KMS-11 (cell line): Measurements from ENCODE around the gene ZNF513.

Experiments
- H2AFZ ChIP-seq: fragments of 200-600 bp; sonication (generic); 2 replicates; pipeline ENCODE4 v1.6.1; 2016; ENCODE audit warnings: antibody characterized with exemption, mixed run types, low read depth
- H3K27ac ChIP-seq: fragments of 200-600 bp; sonication (generic); 2 replicates; pipeline ENCODE4 v1.6.1; 2016; ENCODE audit warnings: mild to moderate bottlenecking, mixed run types
- H3K27me3 ChIP-seq: fragments of 200-600 bp; sonication (generic); 2 replicates; pipeline ENCODE4 v1.6.1; 2017; ENCODE audit warnings: mild to moderate bottlenecking, low read depth, mixed run types, moderate library complexity; ENCODE audit not compliant: insufficient read depth
- H3K36me3 ChIP-seq: fragments of 200-600 bp; sonication (generic); 2 replicates; pipeline ENCODE4 v1.6.1; 2017; ENCODE audit warnings: mild to moderate bottlenecking, mixed run types; ENCODE audit not compliant: insufficient read depth
- H3K4me1 ChIP-seq: fragments of 200-600 bp; sonication (generic); 2 replicates; pipeline ENCODE4 v1.6.1; 2016; ENCODE audit warnings: mild to moderate bottlenecking, low read depth, mixed run types; ENCODE audit not compliant: poor library complexity, severe bottlenecking
- H3K4me2 ChIP-seq: fragments of 200-600 bp; sonication (generic); 2 replicates; pipeline ENCODE4 v1.7.0; 2016; ENCODE audit warnings: mild to moderate bottlenecking, mixed run types
- H3K4me3 ChIP-seq: fragments of 200-600 bp; sonication (generic); IDR thresholded peaks from 2 replicates; pipeline ENCODE4 v1.6.1; 2017; ENCODE audit warnings: low read depth, low read length, mixed read lengths; ENCODE audit not compliant: insufficient read depth
- H3K79me2 ChIP-seq: fragments of 200-600 bp; sonication (generic); 2 replicates; pipeline ENCODE4 v1.6.1; 2016; ENCODE audit warnings: low read depth, mixed run types; ENCODE audit not compliant: insufficient read depth
- H3K9ac ChIP-seq: fragments of 200-600 bp; sonication (generic); 2 replicates; pipeline ENCODE4 v1.6.1; 2016; ENCODE audit warnings: mild to moderate bottlenecking, mixed run types
- H4K20me1 ChIP-seq: fragments of 200-600 bp; sonication (generic); 2 replicates; pipeline ENCODE4 v1.6.1; 2016; ENCODE audit warnings: mild to moderate bottlenecking, mixed run types; ENCODE audit not compliant: insufficient read depth
- TF ChIP-seq, protein P1 (sequence below): fragments of 200-600 bp; sonication (generic); conservative IDR thresholded peaks from 2 replicates; pipeline ENCODE4 v1.6.1; 2017; ENCODE audit warnings: low read depth, mild to moderate bottlenecking, antibody characterized with exemption, low read length, moderate library complexity, mixed read lengths

Gene ZNF513, protein sequence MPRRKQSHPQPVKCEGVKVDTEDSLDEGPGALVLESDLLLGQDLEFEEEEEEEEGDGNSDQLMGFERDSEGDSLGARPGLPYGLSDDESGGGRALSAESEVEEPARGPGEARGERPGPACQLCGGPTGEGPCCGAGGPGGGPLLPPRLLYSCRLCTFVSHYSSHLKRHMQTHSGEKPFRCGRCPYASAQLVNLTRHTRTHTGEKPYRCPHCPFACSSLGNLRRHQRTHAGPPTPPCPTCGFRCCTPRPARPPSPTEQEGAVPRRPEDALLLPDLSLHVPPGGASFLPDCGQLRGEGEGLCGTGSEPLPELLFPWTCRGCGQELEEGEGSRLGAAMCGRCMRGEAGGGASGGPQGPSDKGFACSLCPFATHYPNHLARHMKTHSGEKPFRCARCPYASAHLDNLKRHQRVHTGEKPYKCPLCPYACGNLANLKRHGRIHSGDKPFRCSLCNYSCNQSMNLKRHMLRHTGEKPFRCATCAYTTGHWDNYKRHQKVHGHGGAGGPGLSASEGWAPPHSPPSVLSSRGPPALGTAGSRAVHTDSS

DNA sequence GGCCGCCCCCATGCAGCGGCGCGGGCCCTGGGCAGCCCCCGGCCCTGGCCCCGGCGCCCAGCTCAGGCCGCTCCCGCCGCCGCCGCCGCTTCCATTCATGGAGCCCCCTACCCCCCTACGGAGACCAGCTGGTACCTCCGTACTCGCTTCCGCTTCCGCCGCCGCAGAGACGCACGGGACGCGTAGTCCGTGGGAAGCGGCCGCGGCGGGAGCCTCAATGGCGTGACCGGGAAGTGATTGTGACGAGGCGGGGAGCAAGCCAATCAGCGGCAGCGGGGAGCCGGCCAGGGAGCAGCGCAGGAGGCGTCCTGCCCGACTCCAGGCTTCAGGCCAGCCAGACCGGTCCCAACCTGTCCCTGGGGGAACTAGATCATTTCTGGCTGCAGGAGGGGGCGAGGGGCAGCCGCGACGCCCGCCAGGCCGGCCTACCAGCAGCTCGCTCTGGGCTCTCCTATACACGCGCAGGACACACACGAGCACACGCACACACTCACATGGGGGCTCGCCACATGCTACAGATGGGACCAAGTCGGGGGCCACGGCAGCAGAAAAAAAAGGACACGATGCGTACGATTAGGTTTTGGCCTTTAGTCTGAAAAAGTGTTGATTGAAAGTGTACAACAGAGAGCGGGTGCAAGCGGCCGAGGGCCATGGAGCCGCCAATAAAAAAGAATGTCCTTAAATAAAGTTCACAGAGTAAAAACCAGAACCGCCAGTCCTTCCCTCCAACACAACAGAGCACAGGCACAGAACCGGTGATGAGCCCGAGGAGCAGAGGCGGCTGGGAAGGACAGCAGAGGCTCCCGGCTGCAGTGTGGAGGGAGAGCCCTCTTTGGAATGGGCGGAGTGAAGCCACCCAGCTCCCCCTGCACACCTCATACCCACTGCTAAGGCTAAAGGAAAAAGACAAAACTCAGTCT lies at the start of gene ZNF513:
ZNF513 (minus strand) TSS at position 109 of the 920 bp plus-strand sequence. CDS start 208 bp downstream, outside the sequence.
- no peak within 1 kb of the TSS; the same call in 1 of the 2 replicates for H3K9ac ChIP-seq
- H3K36me3 ChIP-seq, result peaks cover 16% of the 10 kb centered on the region; the same call in 1 of the 2 replicates
- no peak within 1 kb of the TSS for H3K4me3 ChIP-seq
- H3K79me2 ChIP-seq, result 0 out of 2 replicates have a peak, but pooled peaks cover 5% of the 10 kb centered on the region
- H3K27ac ChIP-seq, result no peak within 1 kb of the TSS; the same call in 1 of the 2 replicates
- H3K4me1 ChIP-seq, result no peaks in the 10 kb centered on the region
- H2AFZ ChIP-seq, result no peak within 1 kb of the TSS
- TF ChIP-seq, protein P1, sequence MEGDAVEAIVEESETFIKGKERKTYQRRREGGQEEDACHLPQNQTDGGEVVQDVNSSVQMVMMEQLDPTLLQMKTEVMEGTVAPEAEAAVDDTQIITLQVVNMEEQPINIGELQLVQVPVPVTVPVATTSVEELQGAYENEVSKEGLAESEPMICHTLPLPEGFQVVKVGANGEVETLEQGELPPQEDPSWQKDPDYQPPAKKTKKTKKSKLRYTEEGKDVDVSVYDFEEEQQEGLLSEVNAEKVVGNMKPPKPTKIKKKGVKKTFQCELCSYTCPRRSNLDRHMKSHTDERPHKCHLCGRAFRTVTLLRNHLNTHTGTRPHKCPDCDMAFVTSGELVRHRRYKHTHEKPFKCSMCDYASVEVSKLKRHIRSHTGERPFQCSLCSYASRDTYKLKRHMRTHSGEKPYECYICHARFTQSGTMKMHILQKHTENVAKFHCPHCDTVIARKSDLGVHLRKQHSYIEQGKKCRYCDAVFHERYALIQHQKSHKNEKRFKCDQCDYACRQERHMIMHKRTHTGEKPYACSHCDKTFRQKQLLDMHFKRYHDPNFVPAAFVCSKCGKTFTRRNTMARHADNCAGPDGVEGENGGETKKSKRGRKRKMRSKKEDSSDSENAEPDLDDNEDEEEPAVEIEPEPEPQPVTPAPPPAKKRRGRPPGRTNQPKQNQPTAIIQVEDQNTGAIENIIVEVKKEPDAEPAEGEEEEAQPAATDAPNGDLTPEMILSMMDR, result no peak
- H4K20me1 ChIP-seq, result no peaks in the 10 kb centered on the region
- H3K27me3 ChIP-seq, result no peaks in the 10 kb centered on the region
- peak within 1 kb of the TSS; percentile 31 for H3K4me2 ChIP-seq

DNA sequence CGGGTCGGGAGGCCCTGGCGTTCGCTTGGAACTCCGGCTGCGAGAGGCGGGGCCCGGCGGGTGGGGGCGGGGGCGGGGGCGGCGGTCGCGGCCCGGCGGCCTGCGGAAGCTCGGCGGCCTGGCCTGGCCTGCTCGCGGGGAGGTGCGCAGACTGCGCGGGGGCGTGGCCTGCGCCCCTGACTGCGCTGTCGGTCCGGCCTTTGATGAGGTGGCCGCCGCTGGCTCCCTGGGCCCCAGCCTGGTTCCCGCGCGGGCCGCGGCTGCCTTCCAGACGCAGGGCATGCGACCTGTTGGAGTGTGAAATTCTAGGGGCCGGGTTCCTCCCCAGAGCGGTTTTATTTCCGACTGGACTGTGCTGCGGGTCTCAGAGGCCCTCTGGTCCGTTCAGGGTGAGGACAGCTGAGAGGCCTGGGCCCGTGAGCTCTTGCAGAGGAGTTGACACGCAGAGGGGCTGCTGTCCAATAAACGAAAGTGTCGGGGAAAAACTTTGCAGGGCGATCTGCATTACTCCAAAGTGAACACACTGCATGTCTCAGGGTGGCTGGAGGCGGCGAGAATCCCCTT lies 48.5 kb upstream of the ZNF513 start:
- TF ChIP-seq, protein P1, result no peak
- peak overlapping the region; percentile 91 for H3K4me2 ChIP-seq
- no peaks in the 10 kb centered on the region for H4K20me1 ChIP-seq
- H2AFZ ChIP-seq, result peak overlapping the region; percentile 87; the same call in 1 of the 2 replicates
- H3K27ac ChIP-seq, result peak overlapping the region; percentile 74
- peak overlapping the region; percentile 78; the same call in 1 of the 2 replicates for H3K9ac ChIP-seq
- no peaks in the 10 kb centered on the region for H3K27me3 ChIP-seq
- H3K36me3 ChIP-seq, result no peaks in the 10 kb centered on the region
- peak overlapping the region; percentile 38 for H3K4me3 ChIP-seq
- H3K4me1 ChIP-seq, result peaks cover 29% of the 10 kb centered on the region
- peaks cover 30% of the 10 kb centered on the region for H3K79me2 ChIP-seq

DNA sequence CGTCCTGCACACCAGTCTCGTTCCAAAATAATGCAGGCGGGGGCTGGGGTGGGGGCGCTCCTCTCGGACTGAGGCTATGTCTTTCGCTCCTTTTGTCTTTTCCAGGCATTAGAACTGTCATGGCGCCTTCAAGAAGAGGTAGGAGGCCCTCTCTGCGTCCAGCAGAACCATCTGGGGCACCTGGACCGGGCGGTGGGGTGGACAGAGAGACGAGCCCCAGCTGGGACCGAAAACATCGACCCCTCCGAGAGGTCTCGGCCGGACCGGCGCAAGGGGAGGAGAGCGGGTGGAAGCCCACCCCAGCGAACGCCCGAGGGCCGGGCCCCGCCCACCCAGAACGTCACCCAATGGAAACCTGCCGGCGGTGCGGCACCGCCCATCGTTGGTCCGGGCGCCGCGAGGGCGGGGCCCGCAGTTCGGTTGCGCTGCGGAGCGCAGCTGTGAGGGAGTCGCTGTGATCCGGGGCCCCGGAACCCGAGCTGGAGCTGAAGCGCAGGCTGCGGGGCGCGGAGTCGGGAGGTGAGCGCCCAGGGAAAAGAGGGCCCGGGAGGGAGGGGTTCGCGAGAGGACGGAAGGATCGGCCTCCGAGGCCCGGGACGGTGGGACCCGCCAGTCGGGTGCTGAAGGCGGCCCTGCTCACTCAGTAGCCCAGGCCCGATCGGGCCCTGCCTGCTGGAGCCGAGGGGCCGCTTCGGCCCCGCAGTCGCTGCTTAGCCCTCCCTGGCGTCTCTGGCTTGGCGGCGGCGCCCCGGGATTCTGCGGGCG lies 47.9 kb upstream of the ZNF513 start, which contains the start of gene NRBP1:
NRBP1 (plus strand) TSS at position 419 of the 765 bp plus-strand sequence. CDS start 4,643 bp downstream, outside the sequence.
- Histone ChIP-seq H3K27ac (peak within 1 kb of the TSS; percentile 74), H3K4me3 (peak within 1 kb of the TSS; percentile 38), H2AFZ (peak within 1 kb of the TSS; percentile 87), H3K4me1 (peaks cover 29% of the 10 kb centered on the region), H3K36me3 (no peaks in the 10 kb centered on the region), H4K20me1 (no peaks in the 10 kb centered on the region), H3K79me2 (peaks cover 30% of the 10 kb centered on the region), H3K4me2 (peak within 1 kb of the TSS; percentile 93), H3K27me3 (no peaks in the 10 kb centered on the region), H3K9ac (peak within 1 kb of the TSS; percentile 78)
- TF ChIP-seq, protein P1, result no peak
